OCI-LY3 (cell line): ENCODE measurements around the gene VPS54.

ENCODE experiments used
- H2AFZ ChIP-seq: fragments of 200-600, 300-600 bp; shearing (Covaris generic); 2 replicates; pipeline ENCODE4 v1.6.0; 2014; ENCODE audit warnings: antibody characterized with exemption, low read depth, low read length
- H3K27ac ChIP-seq: fragments of 200-600, 300-600 bp; sonication (generic); 2 replicates; pipeline ENCODE4 v1.5.1; 2014; ENCODE audit warnings: mild to moderate bottlenecking, low read length, moderate library complexity, mixed read lengths
- H3K27me3 ChIP-seq: fragments of 200-600, 300-600 bp; sonication (generic); 2 replicates; pipeline ENCODE4 v1.6.1; 2014; ENCODE audit warnings: low read depth, low read length, mixed read lengths
- H3K36me3 ChIP-seq: fragments of 200-600, 300-600 bp; sonication (generic); replicated peaks from 2 replicates; pipeline ENCODE3; 2014; ENCODE audit warnings: low read depth, low read length, mixed read lengths
- H3K4me1 ChIP-seq: fragments of 300-600, 200-600 bp; sonication (generic); 2 replicates; pipeline ENCODE4 v1.6.1; 2014; ENCODE audit warnings: low read length, mixed read lengths
- H3K4me2 ChIP-seq: fragments of 200-600, 300-600 bp; sonication (generic); 2 replicates; pipeline ENCODE4 v1.6.1; 2014; ENCODE audit warnings: low read length, mixed read lengths
- H3K4me3 ChIP-seq: fragments of 300-600, 200-600 bp; sonication (generic); 2 replicates; pipeline ENCODE4 v1.5.1; 2014; ENCODE audit warnings: antibody characterized with exemption, mild to moderate bottlenecking, low read length, moderate library complexity
- H3K79me2 ChIP-seq: fragments of 300-600, 200-600 bp; shearing (Covaris generic); 2 replicates; pipeline ENCODE4 v1.6.1; 2014; ENCODE audit warnings: mild to moderate bottlenecking, low read length, mixed read lengths
- H3K9ac ChIP-seq: fragments of 300-600, 200-600 bp; shearing (Covaris generic); 2 replicates; pipeline ENCODE4 v1.6.0; 2014; ENCODE audit warnings: mild to moderate bottlenecking, low read length, moderate library complexity
- H3K9me3 ChIP-seq: fragments of 200-600, 300-600 bp; shearing (Covaris generic); 2 replicates; pipeline ENCODE4 v1.6.1; 2014; ENCODE audit warnings: low read length, mixed read lengths; ENCODE audit not compliant: insufficient read depth
- H4K20me1 ChIP-seq: fragments of 200-600, 300-600 bp; sonication (generic); 2 replicates; pipeline ENCODE4 v1.6.1; 2016; ENCODE audit warnings: low read length, mixed read lengths; ENCODE audit not compliant: insufficient read depth
- CTCF ChIP-seq: fragments of 200-600, 300-600 bp; sonication (generic); IDR thresholded peaks from 2 replicates; pipeline ENCODE4 v1.5.1; 2014; ENCODE audit warnings: antibody characterized with exemption, low read length, low read depth
- EZH2phosphoT487 ChIP-seq: fragments of 200-600 bp; shearing (Covaris generic); IDR thresholded peaks from 2 replicates; pipeline ENCODE4 v1.6.1; 2018; ENCODE audit warnings: antibody characterized with exemption, mixed run types, low read depth

VPS54 gene

GRCh38 chr2:63982335-63982734 lies 36.9 kb downstream of the VPS54 start:
- no peak for TF ChIP-seq CTCF
- TF ChIP-seq EZH2phosphoT487, result no peak
- Histone ChIP-seq H3K27me3 (no peaks in the 10 kb centered on the region), H3K27ac (no peak overlapping the region)

GRCh38 chr2:63981702-63982103 lies 37.5 kb downstream of the VPS54 start:
- Histone ChIP-seq H3K9ac (no peak overlapping the region), H4K20me1 (no peaks in the 10 kb centered on the region), H3K9me3 (no peaks in the 10 kb centered on the region), H3K27ac (no peak overlapping the region), H3K4me2 (no peak overlapping the region), H3K27me3 (no peaks in the 10 kb centered on the region), H3K4me1 (peaks cover 26% of the 10 kb centered on the region), H3K4me3 (no peak overlapping the region), H3K36me3 (peaks cover 26% of the 10 kb centered on the region), H3K79me2 (peaks cover 2% of the 10 kb centered on the region; the same call in 1 of the 2 replicates), H2AFZ (no peak overlapping the region)
- TF ChIP-seq EZH2phosphoT487, result no peak
- no peak for TF ChIP-seq CTCF

More at GRCh38 chr2:63982335-63982734, 36.9 kb downstream of the VPS54 start:
- H3K9me3 ChIP-seq, result no peaks in the 10 kb centered on the region
- H3K4me1 ChIP-seq, result peaks cover 22% of the 10 kb centered on the region
- H4K20me1 ChIP-seq, result no peaks in the 10 kb centered on the region
- no peak overlapping the region for H3K4me3 ChIP-seq
- H3K36me3 ChIP-seq, result peaks cover 26% of the 10 kb centered on the region
- peaks cover 2% of the 10 kb centered on the region; the same call in 1 of the 2 replicates for H3K79me2 ChIP-seq
- no peak overlapping the region for H2AFZ ChIP-seq
- H3K4me2 ChIP-seq, result no peak overlapping the region
- no peak overlapping the region for H3K9ac ChIP-seq

GRCh38 chr2:63980794-63981193 lies 38.4 kb downstream of the VPS54 start:
- TF ChIP-seq EZH2phosphoT487 (no peak), CTCF (no peak)
- no peak overlapping the region for H3K4me2 ChIP-seq
- no peaks in the 10 kb centered on the region for H4K20me1 ChIP-seq
- H3K4me1 ChIP-seq, result peaks cover 26% of the 10 kb centered on the region
- no peaks in the 10 kb centered on the region for H3K27me3 ChIP-seq
- peaks cover 32% of the 10 kb centered on the region for H3K36me3 ChIP-seq
- H3K9ac ChIP-seq, result no peak overlapping the region
- no peak overlapping the region for H2AFZ ChIP-seq
- no peaks in the 10 kb centered on the region for H3K9me3 ChIP-seq
- H3K27ac ChIP-seq, result no peak overlapping the region
- H3K79me2 ChIP-seq, result peaks cover 2% of the 10 kb centered on the region; the same call in 1 of the 2 replicates
- no peak overlapping the region for H3K4me3 ChIP-seq

- Histone ChIP-seq H3K27ac (peak overlapping the region; percentile 50), H3K9me3 (no peaks in the 10 kb centered on the region), H3K27me3 (no peaks in the 10 kb centered on the region), H3K4me2 (peak overlapping the region; percentile 69), H3K36me3 (peaks cover 31% of the 10 kb centered on the region), H3K79me2 (no peaks in the 10 kb centered on the region), H3K4me3 (peak overlapping the region; percentile 40), H4K20me1 (no peaks in the 10 kb centered on the region), H3K4me1 (peaks cover 25% of the 10 kb centered on the region), H2AFZ (no peak overlapping the region), H3K9ac (no peak overlapping the region)
- no peak for TF ChIP-seq EZH2phosphoT487
- no peak for TF ChIP-seq CTCF
Observed at GRCh38 chr2:63977904-63978303, 41.3 kb downstream of the VPS54 start.
